H1 (cell line): ENCODE data around the gene MOB3B. TPM values are rescaled to one million over a fixed set of nuclear protein-coding genes. Genes with fewer than 3 reads are reported as not detected.

Experiments used
- BACH1 ChIP-seq: IDR thresholded peaks from 2 replicates; pipeline ENCODE4 v1.6.1; 2012; ENCODE audit warnings: low read length, improper control_type of control experiment
- GTF2F1 ChIP-seq: IDR thresholded peaks from 2 replicates; pipeline ENCODE4 v1.6.1; 2012; ENCODE audit warnings: low read depth, low read length, improper control_type of control experiment, borderline replicate concordance
- polyA plus RNA-seq, 7 experiments: library from polyadenylated mRNA; depleted of rRNA in 3 of 7; stranded (reverse) in 5 of 7; unstranded in 2 of 7; fragments of >200 nt in 5 of 7; fragments of 200-250 nt in 2 of 7; gene quantifications; 1 replicate in 5 of 7; 2 replicates in 1 of 7; 4 replicates in 1 of 7; pipeline versions ENCODE4 v1.2.1 to v1.2.3, GENCODE V29; 2011 to 2013; ENCODE audit warnings: missing spikeins in 2 of 7, mixed read lengths in 2 of 7
- total RNA-seq: library from RNA; stranded (reverse); fragmentation: NEBNext Ultra II Directional; extraction: Animal tissue kit (Norgen Biotek cat#: 25700); gene quantifications from 2 replicates; pipeline ENCODE4 v1.2.1, GENCODE V29; 2021
- TF ChIP-seq, protein P1 (sequence below): IDR thresholded peaks from 2 replicates; pipeline ENCODE4 v1.6.1; 2012; ENCODE audit warnings: inconsistent platforms

MOB3B gene
- total and polyA plus RNA-seq, 2 of the 8 experiments (the other 6 are each of a cell fraction or from before 2014, with no cell fraction given): 12.7 to 16.1 TPM

DNA sequence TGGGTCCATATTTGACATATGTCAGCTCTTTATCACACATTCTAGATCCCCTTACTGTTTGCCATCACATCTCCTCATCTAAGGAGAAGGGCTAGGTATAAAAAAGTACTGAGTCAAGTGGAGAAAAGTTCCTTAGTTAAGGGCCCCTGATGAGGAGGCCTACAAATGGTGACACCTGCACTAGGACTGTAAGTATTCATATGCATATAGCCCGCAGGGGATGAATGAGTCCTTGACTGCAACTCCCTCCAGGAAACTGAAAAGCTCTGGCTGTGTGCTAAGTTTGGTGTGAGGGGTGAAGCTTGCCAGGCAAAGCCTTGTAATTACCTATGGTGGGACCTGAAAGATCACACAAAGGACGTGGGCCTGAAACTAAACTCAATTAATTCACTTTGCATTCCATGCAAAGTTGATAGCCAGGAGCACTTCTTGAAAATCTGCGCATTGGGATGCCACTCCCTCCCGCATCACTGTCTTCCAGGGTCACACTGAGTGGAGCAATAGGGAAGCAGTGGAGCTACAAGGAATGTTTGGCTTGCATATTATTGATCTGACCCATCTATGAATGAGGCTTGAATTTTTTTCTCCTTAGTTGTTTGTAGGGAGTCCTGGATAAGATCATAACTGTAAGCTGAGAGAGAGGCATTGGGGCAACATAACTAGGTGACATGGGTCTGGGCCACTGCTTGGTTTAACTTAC, 220.8 kb downstream of the MOB3B start (continued):
- TF ChIP-seq, protein P1, sequence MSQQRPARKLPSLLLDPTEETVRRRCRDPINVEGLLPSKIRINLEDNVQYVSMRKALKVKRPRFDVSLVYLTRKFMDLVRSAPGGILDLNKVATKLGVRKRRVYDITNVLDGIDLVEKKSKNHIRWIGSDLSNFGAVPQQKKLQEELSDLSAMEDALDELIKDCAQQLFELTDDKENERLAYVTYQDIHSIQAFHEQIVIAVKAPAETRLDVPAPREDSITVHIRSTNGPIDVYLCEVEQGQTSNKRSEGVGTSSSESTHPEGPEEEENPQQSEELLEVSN: no peak
- no peak for TF ChIP-seq GTF2F1
- no peak for TF ChIP-seq BACH1
